ENCODE data around the gene EVX1. TPM values are rescaled to one million over a fixed set of nuclear protein-coding genes. Genes with fewer than 3 reads are reported as not detected.
A peak's percentile ranks its signal among the peaks of the same experiment; 100 is the strongest.

EVX1 gene
- total and polyA plus RNA-seq, 2 donors from 2014 or later: 0.62 TPM; not detected in 1

GRCh38 chr7:27239387-27240014 is 3.1 kb upstream of the EVX1 start:
- peaks cover 76% of the 10 kb centered on the region for H3K27me3 ChIP-seq (ENCODE audit: control insufficient read depth, insufficient read depth, low read length)
- DNase-seq (peak in 4 of 5 donors; percentile 59 to 67 (median 62)), FAIRE-seq (no peak)
- no peaks in the 10 kb centered on the region for H3K36me3 ChIP-seq (ENCODE audit: control insufficient read depth in 2 of 3, insufficient read depth in 3 of 3, low read length in 3 of 3)
- intact Hi-C loops (cut with DNase I): no loop called here
- peaks cover 0 to 10% (median 0%) of the 10 kb centered on the region in 3 donors for H3K4me1 ChIP-seq (ENCODE audit: control insufficient read depth in 2 of 3, insufficient read depth in 2 of 3, low read depth in 1 of 3, low read length in 3 of 3)
- no peak overlapping the region for H3K4me3 ChIP-seq (ENCODE audit: low read length in 3 of 3)
- no peak overlapping the region for H3K9ac ChIP-seq (ENCODE audit: low read length in 3 of 3)
- H3K27ac ChIP-seq (ENCODE audit: low read depth in 2 of 2, low read length in 2 of 2): no peak overlapping the region
- TF ChIP-seq CTCF (IDR thresholded peaks at IDR 0.05; ENCODE audit: borderline replicate concordance, extremely low read depth, insufficient read depth): no peak
- no peaks in the 10 kb centered on the region for H3K9me3 ChIP-seq (ENCODE audit: control insufficient read depth in 2 of 3, insufficient read depth in 1 of 3, low read length in 3 of 3)

GRCh38 chr7:27240015-27240731 is 2.4 kb upstream of the EVX1 start:
- FAIRE-seq (no peak), DNase-seq (no peak)
- H3K36me3 ChIP-seq (ENCODE audit: control insufficient read depth in 2 of 3, insufficient read depth in 3 of 3, low read length in 3 of 3): no peaks in the 10 kb centered on the region
- intact Hi-C loops (cut with DNase I): no loop called here
- no peaks in the 10 kb centered on the region for H3K9me3 ChIP-seq (ENCODE audit: control insufficient read depth in 2 of 3, insufficient read depth in 1 of 3, low read length in 3 of 3)
- no peak overlapping the region for H3K4me3 ChIP-seq (ENCODE audit: low read length in 3 of 3)
- H3K27ac ChIP-seq (ENCODE audit: low read depth in 2 of 2, low read length in 2 of 2): no peak overlapping the region
- H3K9ac ChIP-seq (ENCODE audit: low read length in 3 of 3): no peak overlapping the region
- peaks cover 0 to 10% (median 0%) of the 10 kb centered on the region in 3 donors for H3K4me1 ChIP-seq (ENCODE audit: control insufficient read depth in 2 of 3, insufficient read depth in 2 of 3, low read depth in 1 of 3, low read length in 3 of 3)
- TF ChIP-seq CTCF (IDR thresholded peaks at IDR 0.05; ENCODE audit: borderline replicate concordance, extremely low read depth, insufficient read depth): no peak
- peaks cover 80% of the 10 kb centered on the region for H3K27me3 ChIP-seq (ENCODE audit: control insufficient read depth, insufficient read depth, low read length)

GRCh38 chr7:27241189-27242056 is 1.2 kb upstream of the EVX1 start:
- Histone ChIP-seq H3K27me3 (ENCODE audit: control insufficient read depth, insufficient read depth, low read length) (peaks cover 81% of the 10 kb centered on the region), H3K9ac (ENCODE audit: low read length in 3 of 3) (no peak overlapping the region), H3K4me1 (ENCODE audit: control insufficient read depth in 2 of 3, insufficient read depth in 2 of 3, low read depth in 1 of 3, low read length in 3 of 3) (peaks cover 0 to 9% (median 0%) of the 10 kb centered on the region in 3 donors), H3K4me3 (ENCODE audit: low read length in 3 of 3) (no peak overlapping the region), H3K27ac (ENCODE audit: low read depth in 2 of 2, low read length in 2 of 2) (no peak overlapping the region), H3K36me3 (ENCODE audit: control insufficient read depth in 2 of 3, insufficient read depth in 3 of 3, low read length in 3 of 3) (no peaks in the 10 kb centered on the region), H3K9me3 (ENCODE audit: control insufficient read depth in 2 of 3, insufficient read depth in 1 of 3, low read length in 3 of 3) (no peaks in the 10 kb centered on the region)
- DNase-seq (peak in 2 of 5 donors; percentile 24 to 32), FAIRE-seq (no peak)
- intact Hi-C loops (cut with DNase I): no loop called here
- TF ChIP-seq CTCF (IDR thresholded peaks at IDR 0.05; ENCODE audit: borderline replicate concordance, extremely low read depth, insufficient read depth): no peak
